Choroid plexus epithelial cell (primary cell): Measurements from ENCODE around the gene PPP2R5C.

Source experiments
- DNase-seq: peaks from one replicate; pipeline ENCODE4 v3.0.0-alpha.2; 2010; ENCODE audit warnings: low read depth
- H3K4me3 ChIP-seq: 2 replicates; pipeline ENCODE4 v1.5.1; 2011; ENCODE audit warnings: low read depth, mild to moderate bottlenecking, control low read depth, low read length, moderate library complexity
- CTCF ChIP-seq: conservative IDR thresholded peaks from 2 replicates; pipeline ENCODE4 v1.5.1; 2011; ENCODE audit warnings: low read depth, mild to moderate bottlenecking, control low read depth, inconsistent platforms, low read length, moderate library complexity

The PPP2R5C gene

DNA sequence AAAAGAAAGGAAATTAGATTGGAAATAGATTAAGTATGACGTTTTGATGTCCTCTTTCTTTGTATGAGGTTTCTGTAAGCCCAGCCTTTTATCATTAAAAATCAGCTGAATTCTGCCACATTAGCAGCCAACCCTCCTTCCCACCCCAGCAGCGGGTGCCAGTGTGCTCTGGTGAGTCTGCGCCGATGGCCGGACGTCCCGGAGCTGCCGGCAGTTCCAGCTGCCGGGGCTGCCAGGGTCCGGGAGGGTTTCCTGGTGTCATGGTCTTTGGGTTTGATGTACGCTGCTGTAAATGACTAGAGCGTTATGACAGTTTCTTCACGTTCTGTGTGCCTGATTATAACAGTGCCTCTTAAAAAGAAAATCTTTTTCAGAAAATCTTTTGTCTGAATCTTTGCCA, 151.3 kb downstream of the PPP2R5C start:
- TF ChIP-seq CTCF: no peak
- DNase-seq: no peak
- no peak overlapping the region for H3K4me3 ChIP-seq

- no peak for TF ChIP-seq CTCF
- DNase-seq: no peak
- H3K4me3 ChIP-seq: no peak overlapping the region
Measured at GRCh38 chr14:101914083-101914482, 152.6 kb downstream of the PPP2R5C start.

DNA sequence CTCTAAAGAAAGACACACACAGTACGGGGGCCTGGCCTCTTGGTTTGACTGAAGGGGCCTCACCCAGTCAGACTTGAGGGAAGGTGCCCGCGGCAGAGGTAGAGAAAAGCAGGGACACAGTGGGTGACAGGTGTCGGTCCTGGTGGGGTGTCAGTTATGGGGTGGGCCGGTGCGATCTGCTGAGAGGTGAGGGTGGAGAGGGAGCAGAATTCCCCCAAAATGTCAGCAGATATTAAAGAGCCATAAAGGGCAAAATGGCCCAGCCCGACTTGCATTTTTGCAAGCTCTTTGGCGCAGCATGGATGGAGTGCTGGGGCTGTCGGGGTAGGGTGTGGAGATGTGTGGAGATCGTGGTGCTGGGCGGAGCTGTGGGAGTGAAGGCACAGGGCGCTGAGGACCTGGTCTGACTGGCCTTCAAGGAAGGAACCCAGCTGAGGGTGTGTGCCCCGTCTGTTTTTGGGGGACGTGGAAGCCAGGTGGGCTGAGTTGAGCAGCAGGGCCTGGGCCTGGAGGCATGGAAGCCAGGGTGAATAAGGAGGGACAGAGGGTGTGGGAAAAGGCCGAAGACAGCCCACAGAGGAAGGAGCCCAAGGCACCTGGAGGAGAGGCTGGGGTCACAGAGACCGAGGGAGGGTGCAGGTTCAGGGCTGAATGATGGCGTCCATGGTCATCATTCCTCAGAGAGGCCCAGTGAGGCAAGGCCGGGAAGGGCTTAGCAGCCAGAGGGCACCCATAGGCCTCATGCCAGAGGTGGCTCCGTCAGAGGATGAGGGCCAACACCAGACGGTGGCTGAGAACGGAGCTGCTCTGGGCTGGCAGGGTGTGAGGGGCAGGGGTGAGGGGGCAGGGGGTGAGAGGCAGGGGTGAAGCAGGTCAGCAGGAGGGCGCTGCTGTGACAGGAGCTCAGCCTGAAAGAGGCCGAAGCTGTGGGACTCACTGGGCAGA, 154.6 kb downstream of the PPP2R5C start:
- H3K4me3 ChIP-seq: no peak overlapping the region
- no peak for TF ChIP-seq CTCF
- no peak for DNase-seq

- no peak for TF ChIP-seq CTCF
- no peak for DNase-seq
- no peak overlapping the region for H3K4me3 ChIP-seq
Measured at GRCh38 chr14:101916816-101917412, 155.4 kb downstream of the PPP2R5C start.

- TF ChIP-seq CTCF: no peak
- H3K4me3 ChIP-seq: no peak overlapping the region
Measured at GRCh38 chr14:101917413-101918017, 156.0 kb downstream of the PPP2R5C start.

GRCh38 chr14:101918065-101918989, 156.8 kb downstream of the PPP2R5C start:
- peak; percentile 28 for DNase-seq
- no peak for TF ChIP-seq CTCF
- H3K4me3 ChIP-seq: no peak overlapping the region

More at GRCh38 chr14:101917413-101918017, 156.0 kb downstream of the PPP2R5C start:
- peak; percentile 14 for DNase-seq
